ENCODE measurements around the gene PHF13. TPM values are rescaled to one million over a fixed set of nuclear protein-coding genes. Genes with fewer than 3 reads are reported as not detected.

Gene PHF13
- total and polyA plus RNA-seq, 2 of the 4 experiments (the other 2 are of a cell fraction), result 7.3 to 9.8 TPM

DNA sequence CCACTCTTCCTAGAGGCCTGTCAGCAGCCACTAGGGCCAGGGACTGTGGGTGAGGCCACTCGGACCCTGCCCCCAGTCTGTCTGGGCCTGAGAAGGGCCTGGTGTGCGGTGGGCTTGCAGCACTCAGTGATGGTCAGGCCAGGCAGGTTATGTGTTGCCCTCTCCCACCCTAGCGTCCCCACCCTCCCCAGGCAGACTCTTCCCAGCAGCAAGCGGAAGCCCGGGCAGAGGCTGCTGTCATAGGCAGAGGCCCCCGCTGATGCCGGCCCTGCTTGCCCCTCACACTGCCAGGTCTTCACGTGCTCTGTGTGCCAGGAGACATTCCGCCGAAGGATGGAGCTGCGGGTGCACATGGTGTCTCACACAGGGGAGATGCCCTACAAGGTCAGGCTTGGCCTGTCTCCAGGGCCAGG, 27.1 kb upstream of the PHF13 start:
- no peak for ATAC-seq (ENCODE audit: low read depth)
- no peak overlapping the region for H3K14ac ChIP-seq (replicated peaks; ENCODE audit: low read depth, low read length)
- no peak overlapping the region for H3K56ac ChIP-seq (ENCODE audit: extremely low read depth, insufficient read depth, low read length)
- CTCF ChIA-PET, result no interaction called here
- H3K4me2 ChIP-seq (ENCODE audit: low read depth, low read length), result no peak overlapping the region
- H2AK5ac ChIP-seq (ENCODE audit: low read depth, low read length), result no peak overlapping the region
- WGBS, 2 experiments (ENCODE audit: extremely low coverage in 2 of 2, insufficient read length in 1 of 2), result 92% methylated on average over 2 of the region's 11 CpGs; no CpG with 5 or more reads in 1 of the 2 experiments
- no peak overlapping the region for H3K27ac ChIP-seq (ENCODE audit: insufficient read depth, low read length)
- H4K8ac ChIP-seq (ENCODE audit: low read depth in 2 of 2, low read length in 2 of 2), result no peak overlapping the region
- no peaks in the 10 kb centered on the region for H3K27me3 ChIP-seq (ENCODE audit: control insufficient read depth, insufficient read depth, low read length)
- no peak overlapping the region for H4K5ac ChIP-seq (ENCODE audit: low read depth, low read length)
- in situ Hi-C loops (cut with MboI; ENCODE audit: low sequenced_read_pairs), result no loop called here
- H4K91ac ChIP-seq (ENCODE audit: insufficient read depth, low read depth, low read length), result no peak overlapping the region
- H3K18ac ChIP-seq (ENCODE audit: low read depth, low read length), result no peak overlapping the region
- no peak overlapping the region for H2BK20ac ChIP-seq (ENCODE audit: low read depth, low read length)
- dilution Hi-C loops (cut with HindIII; ENCODE audit: low sequenced_read_pairs, unreplicated experiment), result no loop called here
- TF ChIP-seq, protein P1, sequence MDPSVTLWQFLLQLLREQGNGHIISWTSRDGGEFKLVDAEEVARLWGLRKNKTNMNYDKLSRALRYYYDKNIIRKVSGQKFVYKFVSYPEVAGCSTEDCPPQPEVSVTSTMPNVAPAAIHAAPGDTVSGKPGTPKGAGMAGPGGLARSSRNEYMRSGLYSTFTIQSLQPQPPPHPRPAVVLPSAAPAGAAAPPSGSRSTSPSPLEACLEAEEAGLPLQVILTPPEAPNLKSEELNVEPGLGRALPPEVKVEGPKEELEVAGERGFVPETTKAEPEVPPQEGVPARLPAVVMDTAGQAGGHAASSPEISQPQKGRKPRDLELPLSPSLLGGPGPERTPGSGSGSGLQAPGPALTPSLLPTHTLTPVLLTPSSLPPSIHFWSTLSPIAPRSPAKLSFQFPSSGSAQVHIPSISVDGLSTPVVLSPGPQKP (IDR thresholded peaks at IDR 0.05; ENCODE audit: borderline replicate concordance, low read depth, low read length), result no peak
- no peak for TF ChIP-seq RCOR1 (IDR thresholded peaks at IDR 0.05; ENCODE audit: insufficient replicate concordance, low read length)
- TF ChIP-seq POLR2A (IDR thresholded peaks at IDR 0.05; ENCODE audit: low read depth, low read length), result no peak
- TF ChIP-seq RAD21 (IDR thresholded peaks at IDR 0.05; ENCODE audit: low read length), result no peak
- TF ChIP-seq MXI1 (IDR thresholded peaks at IDR 0.05; ENCODE audit: borderline replicate concordance, low read depth, low read length), result no peak
- TF ChIP-seq BHLHE40 (IDR thresholded peaks at IDR 0.05; ENCODE audit: low read depth, low read length), result no peak
- TF ChIP-seq FOS (IDR thresholded peaks at IDR 0.05; ENCODE audit: low read depth, low read length), result no peak
- no peak for TF ChIP-seq MAFK (IDR thresholded peaks at IDR 0.05; ENCODE audit: low read depth, low read length)
- H3K23ac ChIP-seq (ENCODE audit: low read depth, low read length), result no peak overlapping the region
- H3K36me3 ChIP-seq (ENCODE audit: control insufficient read depth, insufficient read depth, low read length), result peaks cover 43% of the 10 kb centered on the region
- H2BK5ac ChIP-seq (ENCODE audit: low read depth, low read length, poor library complexity, severe bottlenecking), result no peak overlapping the region
- no peak overlapping the region for H2BK120ac ChIP-seq (ENCODE audit: low read depth, low read length)
- no peak overlapping the region for H3K4me3 ChIP-seq (ENCODE audit: insufficient read depth, low read depth, low read length)
- H3K9me1 ChIP-seq (ENCODE audit: insufficient read depth, low read length), result peaks cover 11% of the 10 kb centered on the region; the same call in 1 of the 2 replicates
- no peak overlapping the region for H2AK9ac ChIP-seq (replicated peaks; ENCODE audit: low read depth, low read length, poor library complexity)
- DNase-seq, result no peak
- no TSS peak for BruUV-seq (replicated peaks)
- peak overlapping the region; percentile 43 for H2AFZ ChIP-seq (replicated peaks; ENCODE audit: low read length, poor library complexity)
- H2BK15ac ChIP-seq (ENCODE audit: low read depth, low read length), result no peak overlapping the region
- intact Hi-C loops (cut with micrococcal nuclease), result no loop called here
- no peaks in the 10 kb centered on the region for H3K4me1 ChIP-seq (ENCODE audit: control insufficient read depth, insufficient read depth, low read length)
- H3K79me1 ChIP-seq (ENCODE audit: low read depth in 1 of 2, low read length in 2 of 2), result peaks cover 9 to 54% of the 10 kb centered on the region in 2 experiments
- peaks cover 42% of the 10 kb centered on the region for H4K20me1 ChIP-seq (ENCODE audit: insufficient read depth, low read length)
- POLR2A ChIA-PET (ENCODE audit: unreplicated experiment), result no interaction called here
- no peak overlapping the region for H3K9ac ChIP-seq (ENCODE audit: low read depth, low read length)
- no peaks in the 10 kb centered on the region for H3K9me3 ChIP-seq (ENCODE audit: control insufficient read depth, insufficient read depth, low read length)
- H3K4ac ChIP-seq (ENCODE audit: low read depth, low read length), result no peak overlapping the region
